Parathyroid adenoma (tissue), 2 donors: Measurements from ENCODE around the gene BTN3A1.
"Not testable (repeated sequence)": the region's sequence is repeated elsewhere in the genome, so short reads cannot be mapped to it uniquely, and the experiment has no call there.

Experiments used
- H2AFZ ChIP-seq: fragments of 300-600 bp; sonication (generic); one replicate; pipeline ENCODE4 v1.7.0; 2017; ENCODE audit warnings: antibody characterized with exemption, mild to moderate bottlenecking
- H3K27ac ChIP-seq: fragments of 300-600 bp; sonication (generic); one replicate; pipeline ENCODE4 v1.7.0; 2017
- H3K27me3 ChIP-seq: fragments of 300-600 bp; sonication (generic); one replicate; pipeline ENCODE4 v1.7.0; 2017; ENCODE audit warnings: low read length; ENCODE audit not compliant: control insufficient read depth, insufficient read depth
- H3K36me3 ChIP-seq: fragments of 300-600 bp; sonication (generic); one replicate; pipeline ENCODE4 v1.7.0; 2017; ENCODE audit warnings: low read length; ENCODE audit not compliant: control insufficient read depth, insufficient read depth
- H3K4me1 ChIP-seq: fragments of 300-600 bp; sonication (generic); one replicate; pipeline ENCODE4 v1.7.0; 2017; ENCODE audit warnings: control low read depth
- H3K4me2 ChIP-seq: fragments of 300-600 bp; sonication (generic); one replicate; pipeline ENCODE4 v1.7.0; 2017; ENCODE audit warnings: low read length
- H3K4me3 ChIP-seq: fragments of 300-600 bp; sonication (generic); one replicate; pipeline ENCODE4 v1.7.0; 2017; ENCODE audit warnings: low read depth, low read length
- H3K79me2 ChIP-seq: fragments of 300-600 bp; sonication (generic); one replicate; pipeline ENCODE4 v1.7.0; 2017; ENCODE audit warnings: control low read depth
- H3K9ac ChIP-seq: fragments of 300-600 bp; sonication (generic); one replicate; pipeline ENCODE4 v1.7.0; 2017; ENCODE audit warnings: mild to moderate bottlenecking
- H3K9me3 ChIP-seq: fragments of 300-600 bp; sonication (generic); one replicate; pipeline ENCODE4 v1.7.0; 2017; ENCODE audit warnings: low read length; ENCODE audit not compliant: control insufficient read depth
- TF ChIP-seq, protein P1 (sequence below): fragments of 300-600 bp; sonication (generic); IDR thresholded peaks from one replicate; pipeline ENCODE4 v1.7.0; 2017; ENCODE audit warnings: antibody characterized with exemption, mild to moderate bottlenecking
- donor health status: primary hyperparathyroidism.

The BTN3A1 gene

DNA sequence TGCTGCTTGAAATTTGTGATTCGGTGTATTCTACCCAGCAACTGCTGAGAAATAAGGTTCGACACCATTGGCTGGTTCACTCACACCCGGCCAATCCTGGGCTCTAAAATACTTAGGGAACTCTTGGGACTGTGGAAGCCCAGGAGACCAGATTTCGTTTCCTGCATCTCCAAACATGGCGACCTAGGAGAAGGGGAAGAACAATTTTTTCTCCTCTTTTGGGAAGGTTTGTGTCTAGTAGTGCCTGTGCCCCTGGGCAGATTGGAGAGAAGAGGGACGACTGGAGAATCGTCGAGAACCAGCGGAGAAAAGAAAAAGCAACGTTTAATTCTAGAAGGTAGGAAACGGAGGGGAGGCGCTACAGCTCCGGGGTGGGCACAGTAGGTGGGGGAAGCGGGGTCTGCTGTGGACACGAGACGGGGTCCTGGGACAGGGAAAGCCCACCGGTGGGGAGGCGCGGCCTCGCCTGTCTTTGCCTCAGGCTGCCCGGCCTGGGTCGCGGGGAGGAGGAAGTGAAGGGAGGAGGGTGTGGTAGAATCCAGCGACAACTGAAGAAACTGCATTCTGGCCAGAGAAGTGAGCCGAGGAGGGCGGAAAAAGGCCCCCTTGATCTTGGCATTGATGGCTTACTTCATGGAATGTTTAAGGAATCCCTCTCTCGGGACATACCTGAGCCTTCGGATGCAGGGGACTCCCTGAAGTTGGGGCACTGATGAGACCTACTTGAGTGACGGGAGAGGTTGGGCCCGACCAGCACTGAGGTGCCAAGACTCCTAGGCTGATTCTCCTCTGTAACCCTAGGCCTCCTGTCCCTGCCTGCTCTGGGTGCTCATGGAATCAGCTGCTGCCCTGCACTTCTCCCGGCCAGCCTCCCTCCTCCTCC, 56.0 kb downstream of the BTN3A1 start, which contains the start of gene BTN2A1:
TSS of gene BTN2A1 (plus strand) at position 150 of the 883 bp plus-strand sequence. CDS start at position 832, 682 bp downstream.
- peak within 1 kb of the TSS; percentile 89 for H3K4me3 ChIP-seq
- H3K9me3 ChIP-seq = no peaks in the 10 kb centered on the region
- no peaks in the 10 kb centered on the region for H3K27me3 ChIP-seq
- H2AFZ ChIP-seq = peak within 1 kb of the TSS; percentile 100
- H3K9ac ChIP-seq = peak within 1 kb of the TSS; percentile 32
- H3K4me2 ChIP-seq = peak within 1 kb of the TSS; percentile 62
- TF ChIP-seq, protein P1, sequence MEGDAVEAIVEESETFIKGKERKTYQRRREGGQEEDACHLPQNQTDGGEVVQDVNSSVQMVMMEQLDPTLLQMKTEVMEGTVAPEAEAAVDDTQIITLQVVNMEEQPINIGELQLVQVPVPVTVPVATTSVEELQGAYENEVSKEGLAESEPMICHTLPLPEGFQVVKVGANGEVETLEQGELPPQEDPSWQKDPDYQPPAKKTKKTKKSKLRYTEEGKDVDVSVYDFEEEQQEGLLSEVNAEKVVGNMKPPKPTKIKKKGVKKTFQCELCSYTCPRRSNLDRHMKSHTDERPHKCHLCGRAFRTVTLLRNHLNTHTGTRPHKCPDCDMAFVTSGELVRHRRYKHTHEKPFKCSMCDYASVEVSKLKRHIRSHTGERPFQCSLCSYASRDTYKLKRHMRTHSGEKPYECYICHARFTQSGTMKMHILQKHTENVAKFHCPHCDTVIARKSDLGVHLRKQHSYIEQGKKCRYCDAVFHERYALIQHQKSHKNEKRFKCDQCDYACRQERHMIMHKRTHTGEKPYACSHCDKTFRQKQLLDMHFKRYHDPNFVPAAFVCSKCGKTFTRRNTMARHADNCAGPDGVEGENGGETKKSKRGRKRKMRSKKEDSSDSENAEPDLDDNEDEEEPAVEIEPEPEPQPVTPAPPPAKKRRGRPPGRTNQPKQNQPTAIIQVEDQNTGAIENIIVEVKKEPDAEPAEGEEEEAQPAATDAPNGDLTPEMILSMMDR = no peak
- H3K4me1 ChIP-seq = peaks cover 13% of the 10 kb centered on the region
- H3K36me3 ChIP-seq = no peaks in the 10 kb centered on the region
- H3K27ac ChIP-seq = peak within 1 kb of the TSS; percentile 79
- peaks cover 17% of the 10 kb centered on the region for H3K79me2 ChIP-seq

DNA sequence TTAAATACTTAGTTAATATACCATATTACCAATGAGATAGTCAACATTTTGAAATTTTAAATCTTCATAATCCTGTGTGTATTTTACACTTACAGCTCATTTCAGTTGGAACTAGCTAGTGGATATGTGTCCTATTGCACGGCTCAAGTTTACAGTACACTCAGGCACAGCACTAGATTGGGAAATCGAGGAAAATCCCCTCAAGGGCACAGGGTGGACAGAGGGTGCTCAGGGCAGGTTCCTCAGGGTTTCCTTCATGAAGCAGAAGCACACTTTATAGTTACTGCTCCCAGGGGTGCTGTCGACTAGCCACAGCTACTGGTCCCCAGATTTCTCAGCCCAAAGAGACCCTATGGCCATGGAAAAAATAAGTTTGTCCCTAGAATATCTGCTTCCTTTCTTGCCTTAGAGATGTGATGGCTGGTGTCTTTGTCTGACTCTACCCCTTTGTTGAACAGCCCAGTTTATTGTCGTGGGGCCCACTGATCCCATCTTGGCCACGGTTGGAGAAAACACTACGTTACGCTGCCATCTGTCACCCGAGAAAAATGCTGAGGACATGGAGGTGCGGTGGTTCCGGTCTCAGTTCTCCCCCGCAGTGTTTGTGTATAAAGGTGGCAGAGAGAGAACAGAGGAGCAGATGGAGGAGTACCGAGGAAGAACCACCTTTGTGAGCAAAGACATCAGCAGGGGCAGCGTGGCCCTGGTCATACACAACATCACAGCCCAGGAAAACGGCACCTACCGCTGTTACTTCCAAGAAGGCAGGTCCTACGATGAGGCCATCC, 57.1 kb downstream of the BTN3A1 start:
- no peak overlapping the region for H2AFZ ChIP-seq
- no peak overlapping the region for H3K27ac ChIP-seq
- H3K79me2 ChIP-seq = peaks cover 17% of the 10 kb centered on the region
- TF ChIP-seq, protein P1 = no peak
- H3K36me3 ChIP-seq = no peaks in the 10 kb centered on the region
- no peak overlapping the region for H3K9ac ChIP-seq
- H3K27me3 ChIP-seq = no peaks in the 10 kb centered on the region
- H3K4me1 ChIP-seq = peaks cover 13% of the 10 kb centered on the region
- H3K4me2 ChIP-seq = peak overlapping the region; percentile 43
- H3K9me3 ChIP-seq = no peaks in the 10 kb centered on the region
- H3K4me3 ChIP-seq = no peak overlapping the region

DNA sequence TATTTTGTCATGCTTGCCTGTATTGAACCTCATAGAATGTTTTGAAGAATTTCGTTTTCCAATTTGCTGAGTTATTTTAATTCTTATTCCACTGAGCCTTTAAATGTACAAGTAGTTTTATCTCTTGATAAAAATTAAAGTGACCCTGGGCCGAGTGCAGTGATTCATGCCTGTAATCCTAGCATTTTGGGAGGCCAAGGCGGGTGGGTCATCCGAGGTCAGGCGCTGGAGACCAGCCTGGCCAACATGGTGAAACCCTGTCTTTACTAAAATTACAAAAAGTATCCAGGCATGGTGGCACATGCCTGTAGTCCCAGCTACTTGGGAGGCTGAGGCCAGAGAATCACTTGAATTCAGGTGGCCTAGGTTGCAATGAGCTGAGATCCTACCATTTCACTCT, 59.3 kb downstream of the BTN3A1 start:
- Histone ChIP-seq H3K4me1 (peaks cover 13% of the 10 kb centered on the region), H3K79me2 (peaks cover 16% of the 10 kb centered on the region)
- not testable (repeated sequence) for H3K27ac ChIP-seq, H3K36me3 ChIP-seq, H3K9ac ChIP-seq, H3K4me3 ChIP-seq, H2AFZ ChIP-seq, H3K4me2 ChIP-seq, H3K9me3 ChIP-seq, H3K27me3 ChIP-seq

DNA sequence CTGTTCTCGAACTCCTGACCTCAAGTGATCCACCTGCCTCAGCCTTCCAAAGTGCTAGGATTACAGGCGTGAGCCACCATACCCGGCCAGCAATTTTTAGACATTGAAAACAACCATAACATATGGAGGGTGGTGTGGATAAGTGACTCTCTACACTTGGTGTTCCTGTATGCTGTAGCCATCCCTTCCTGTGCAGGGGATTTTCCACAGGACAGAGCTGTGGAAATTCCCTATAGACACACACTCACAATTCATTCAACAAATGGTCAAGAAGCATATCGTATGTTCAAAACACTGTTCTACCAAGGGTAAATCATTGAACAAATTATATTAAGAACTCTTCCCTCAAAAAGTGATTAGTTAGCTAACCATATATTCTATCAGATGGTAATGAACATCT, 61.9 kb downstream of the BTN3A1 start:
- Histone ChIP-seq H3K36me3 (no peaks in the 10 kb centered on the region), H3K79me2 (peaks cover 8% of the 10 kb centered on the region), H3K9me3 (no peaks in the 10 kb centered on the region), H3K9ac (no peak overlapping the region), H3K4me1 (peaks cover 7% of the 10 kb centered on the region), H3K27ac (no peak overlapping the region), H3K4me2 (no peak overlapping the region), H2AFZ (no peak overlapping the region), H3K27me3 (no peaks in the 10 kb centered on the region), H3K4me3 (no peak overlapping the region)
- TF ChIP-seq, protein P1 = no peak
